ENCODE data around the gene TCOF1.

The TCOF1 gene, protein sequence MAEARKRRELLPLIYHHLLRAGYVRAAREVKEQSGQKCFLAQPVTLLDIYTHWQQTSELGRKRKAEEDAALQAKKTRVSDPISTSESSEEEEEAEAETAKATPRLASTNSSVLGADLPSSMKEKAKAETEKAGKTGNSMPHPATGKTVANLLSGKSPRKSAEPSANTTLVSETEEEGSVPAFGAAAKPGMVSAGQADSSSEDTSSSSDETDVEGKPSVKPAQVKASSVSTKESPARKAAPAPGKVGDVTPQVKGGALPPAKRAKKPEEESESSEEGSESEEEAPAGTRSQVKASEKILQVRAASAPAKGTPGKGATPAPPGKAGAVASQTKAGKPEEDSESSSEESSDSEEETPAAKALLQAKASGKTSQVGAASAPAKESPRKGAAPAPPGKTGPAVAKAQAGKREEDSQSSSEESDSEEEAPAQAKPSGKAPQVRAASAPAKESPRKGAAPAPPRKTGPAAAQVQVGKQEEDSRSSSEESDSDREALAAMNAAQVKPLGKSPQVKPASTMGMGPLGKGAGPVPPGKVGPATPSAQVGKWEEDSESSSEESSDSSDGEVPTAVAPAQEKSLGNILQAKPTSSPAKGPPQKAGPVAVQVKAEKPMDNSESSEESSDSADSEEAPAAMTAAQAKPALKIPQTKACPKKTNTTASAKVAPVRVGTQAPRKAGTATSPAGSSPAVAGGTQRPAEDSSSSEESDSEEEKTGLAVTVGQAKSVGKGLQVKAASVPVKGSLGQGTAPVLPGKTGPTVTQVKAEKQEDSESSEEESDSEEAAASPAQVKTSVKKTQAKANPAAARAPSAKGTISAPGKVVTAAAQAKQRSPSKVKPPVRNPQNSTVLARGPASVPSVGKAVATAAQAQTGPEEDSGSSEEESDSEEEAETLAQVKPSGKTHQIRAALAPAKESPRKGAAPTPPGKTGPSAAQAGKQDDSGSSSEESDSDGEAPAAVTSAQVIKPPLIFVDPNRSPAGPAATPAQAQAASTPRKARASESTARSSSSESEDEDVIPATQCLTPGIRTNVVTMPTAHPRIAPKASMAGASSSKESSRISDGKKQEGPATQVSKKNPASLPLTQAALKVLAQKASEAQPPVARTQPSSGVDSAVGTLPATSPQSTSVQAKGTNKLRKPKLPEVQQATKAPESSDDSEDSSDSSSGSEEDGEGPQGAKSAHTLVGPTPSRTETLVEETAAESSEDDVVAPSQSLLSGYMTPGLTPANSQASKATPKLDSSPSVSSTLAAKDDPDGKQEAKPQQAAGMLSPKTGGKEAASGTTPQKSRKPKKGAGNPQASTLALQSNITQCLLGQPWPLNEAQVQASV (N-terminal part only)

DNA sequence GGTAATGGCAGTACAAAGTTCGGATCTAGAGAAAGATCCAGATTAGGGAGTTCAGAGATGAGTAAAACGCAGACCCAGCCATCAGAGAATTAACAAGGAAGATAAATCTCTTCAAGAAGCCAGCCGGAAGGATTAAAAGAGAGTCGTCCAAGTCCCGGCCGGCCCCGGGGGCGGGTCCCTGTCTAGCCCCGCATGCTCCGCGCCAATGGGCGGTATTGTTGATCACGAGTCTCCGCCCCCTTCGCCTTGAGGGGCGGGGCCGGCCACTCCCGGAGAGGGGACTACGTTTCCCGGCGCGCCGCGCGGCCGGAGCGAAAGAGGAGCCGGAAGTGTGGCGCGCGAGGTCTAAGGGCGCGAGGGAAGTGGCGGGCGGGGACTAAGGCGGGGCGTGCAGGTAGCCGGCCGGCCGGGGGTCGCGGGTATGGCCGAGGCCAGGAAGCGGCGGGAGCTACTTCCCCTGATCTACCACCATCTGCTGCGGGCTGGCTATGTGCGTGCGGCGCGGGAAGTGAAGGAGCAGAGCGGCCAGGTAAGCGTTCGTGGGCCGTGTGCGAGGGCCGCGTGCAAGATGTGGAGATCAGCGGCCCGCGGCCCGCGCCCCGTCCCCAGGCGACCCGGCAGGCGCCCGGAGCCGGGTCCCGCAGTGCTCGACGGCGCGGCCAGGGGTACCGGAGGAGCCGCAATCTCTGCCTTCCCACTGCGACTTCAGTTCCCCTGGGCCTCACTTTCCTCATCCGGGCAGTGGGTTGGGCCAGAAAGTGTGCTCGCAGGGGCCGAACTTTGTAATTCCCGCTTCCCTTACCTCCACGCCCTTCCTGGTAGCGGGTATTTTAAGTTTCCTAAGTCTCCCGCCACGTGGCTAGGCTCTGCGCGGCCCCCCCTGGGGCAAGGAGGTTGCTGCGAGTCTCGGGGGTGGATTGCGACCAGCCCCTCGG lies at the start of gene TCOF1:
Gene TCOF1 (plus strand): TSS at position 372 of the 935 bp plus-strand sequence. CDS start 50 bp downstream, at position 422.
- DNase-seq = peak; percentile 95

DNA sequence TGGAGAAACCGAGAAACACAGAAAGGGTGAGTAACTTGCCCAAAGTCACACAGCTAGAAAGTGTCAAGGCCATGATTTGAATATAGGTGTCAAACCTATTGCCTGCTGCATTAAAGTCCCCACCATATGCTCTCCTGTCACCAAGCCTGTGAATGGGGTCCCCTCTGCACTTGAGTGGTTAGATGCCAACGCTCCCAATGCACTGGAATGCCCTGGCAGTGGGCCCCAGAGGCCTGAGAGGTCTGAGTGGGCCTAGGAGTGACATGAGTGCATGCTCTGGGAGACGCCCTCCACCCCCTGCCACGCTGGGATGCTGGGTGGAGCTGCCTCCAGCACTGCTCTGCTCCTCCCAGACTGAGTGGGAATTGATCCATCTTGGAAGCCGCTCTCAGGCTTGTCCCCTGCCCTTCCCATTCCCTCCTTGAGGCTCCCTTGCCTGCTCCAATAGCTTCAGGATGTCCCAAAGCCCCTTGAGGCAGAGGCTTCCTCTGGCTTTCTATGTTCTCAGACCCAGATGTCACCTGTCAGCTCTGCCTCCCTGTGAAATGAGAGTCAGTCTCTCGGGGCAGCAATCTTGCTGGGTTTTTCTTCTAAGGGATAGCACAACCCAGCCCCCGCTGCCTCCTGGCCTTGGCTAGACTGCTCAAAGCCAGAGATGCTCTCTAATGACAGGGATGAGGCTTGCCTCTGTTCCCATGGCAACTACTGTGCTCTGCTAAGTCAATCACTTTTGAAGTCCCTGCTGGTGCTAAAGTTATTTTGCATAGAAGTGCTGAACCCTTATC lies 48.2 kb upstream of the TCOF1 start:
- no peak for DNase-seq

DNA sequence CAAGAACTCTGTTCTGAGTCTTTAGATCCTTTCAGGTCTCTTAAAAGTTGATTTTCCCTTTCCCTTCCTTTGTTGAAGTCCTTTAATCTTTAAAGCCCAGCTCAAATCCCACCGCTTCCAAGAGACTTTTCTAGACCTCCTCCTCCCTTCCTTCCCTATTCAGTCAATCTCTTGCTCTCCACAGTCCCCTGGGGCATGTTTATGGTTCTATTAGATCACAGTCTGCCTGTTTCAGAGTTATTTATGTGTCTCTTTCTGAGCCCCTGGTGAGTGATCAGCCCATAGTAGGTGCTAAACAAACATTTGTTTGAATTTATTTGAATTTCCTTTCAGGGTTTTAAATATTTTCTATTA lies 47.6 kb upstream of the TCOF1 start:
- DNase-seq = no peak

DNA sequence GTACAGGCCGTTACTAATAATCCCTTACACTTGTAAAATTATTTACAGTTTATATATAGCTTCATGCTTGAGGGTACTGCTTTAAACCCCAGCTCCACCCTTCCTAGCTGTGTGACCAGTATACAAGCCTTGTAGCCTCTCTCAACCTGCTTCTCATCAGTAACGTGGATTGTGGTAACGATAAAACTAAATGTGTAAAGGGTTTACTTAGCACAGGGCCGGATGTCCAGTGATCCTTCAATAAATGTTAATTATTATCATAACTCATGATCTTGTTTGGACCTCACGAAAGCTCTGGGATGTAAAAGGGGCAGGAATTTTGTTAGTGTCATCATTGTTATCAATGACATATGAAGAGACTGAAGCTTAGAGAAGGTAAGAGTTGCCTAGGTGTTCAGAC lies 47.3 kb upstream of the TCOF1 start:
- no peak for DNase-seq

DNA sequence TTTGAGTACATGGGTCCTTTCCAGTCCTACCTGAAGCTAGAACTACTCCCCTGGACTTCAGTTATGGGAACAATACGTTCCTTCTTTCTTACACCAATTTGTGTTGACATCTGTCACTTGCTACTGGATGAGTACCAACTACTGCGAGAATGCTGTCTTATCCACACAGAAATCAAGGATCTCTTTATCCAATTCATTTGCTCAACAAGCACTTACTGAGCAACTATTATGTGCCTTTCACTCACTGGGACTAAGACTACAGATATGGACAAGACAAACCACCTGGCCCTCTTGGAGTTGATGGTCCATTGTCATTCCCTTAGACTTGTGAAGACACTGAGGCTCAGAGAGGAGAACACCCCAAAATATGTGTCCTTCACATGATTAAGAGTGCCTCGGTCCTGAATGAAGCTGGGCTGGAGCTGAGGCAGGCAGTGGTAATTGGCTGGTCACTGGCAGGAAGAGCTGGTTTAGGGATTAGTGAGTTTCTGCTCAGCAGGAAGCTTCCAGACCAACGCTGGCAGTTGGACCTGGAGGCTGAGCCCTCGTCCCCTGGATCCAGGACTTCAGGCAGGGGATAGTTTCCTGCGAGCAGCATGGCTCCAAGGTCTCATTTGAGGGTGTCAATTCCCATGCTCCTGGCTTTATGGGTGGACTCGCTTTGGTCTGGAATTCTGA lies 46.3 kb upstream of the TCOF1 start:
- no peak for DNase-seq

DNA sequence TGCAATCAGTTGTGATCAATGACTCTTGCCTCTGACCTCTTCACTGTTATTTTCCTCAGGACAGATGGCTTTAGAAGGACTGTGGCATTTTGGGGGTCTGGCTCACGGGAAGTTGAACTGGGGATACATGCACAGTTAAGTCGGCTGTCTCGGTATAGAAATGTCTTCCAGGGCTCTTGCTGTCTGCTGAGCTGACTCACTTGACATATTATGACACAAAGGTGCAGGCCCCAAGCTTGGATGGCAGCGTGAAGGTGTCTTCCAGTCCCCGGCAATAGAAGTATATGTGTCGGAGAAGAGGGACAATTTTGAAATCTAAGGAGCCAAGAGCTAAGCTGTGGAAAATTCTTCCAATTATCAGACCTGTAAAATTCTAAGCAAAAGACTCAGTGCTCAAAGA lies 45.0 kb upstream of the TCOF1 start:
- DNase-seq = no peak

DNA sequence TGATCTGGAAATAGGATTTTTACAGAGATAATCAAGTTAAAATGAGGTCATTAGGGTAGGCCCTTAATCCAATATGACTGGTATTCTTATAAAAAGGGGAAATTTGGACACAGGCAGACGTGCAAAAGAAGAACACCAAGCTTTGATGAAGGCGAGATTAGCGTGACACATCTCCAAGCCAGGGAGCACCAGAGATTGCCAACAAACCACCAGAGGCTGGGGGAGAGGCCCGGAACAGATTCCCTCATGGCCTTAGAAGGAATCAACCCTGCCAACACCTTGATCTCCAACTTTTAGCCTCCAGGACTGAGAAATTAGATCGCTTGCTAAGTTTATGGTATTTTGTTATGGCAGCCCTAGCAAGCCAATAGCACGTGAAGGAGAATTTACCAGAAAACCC lies 44.0 kb upstream of the TCOF1 start:
- no peak for DNase-seq

DNA sequence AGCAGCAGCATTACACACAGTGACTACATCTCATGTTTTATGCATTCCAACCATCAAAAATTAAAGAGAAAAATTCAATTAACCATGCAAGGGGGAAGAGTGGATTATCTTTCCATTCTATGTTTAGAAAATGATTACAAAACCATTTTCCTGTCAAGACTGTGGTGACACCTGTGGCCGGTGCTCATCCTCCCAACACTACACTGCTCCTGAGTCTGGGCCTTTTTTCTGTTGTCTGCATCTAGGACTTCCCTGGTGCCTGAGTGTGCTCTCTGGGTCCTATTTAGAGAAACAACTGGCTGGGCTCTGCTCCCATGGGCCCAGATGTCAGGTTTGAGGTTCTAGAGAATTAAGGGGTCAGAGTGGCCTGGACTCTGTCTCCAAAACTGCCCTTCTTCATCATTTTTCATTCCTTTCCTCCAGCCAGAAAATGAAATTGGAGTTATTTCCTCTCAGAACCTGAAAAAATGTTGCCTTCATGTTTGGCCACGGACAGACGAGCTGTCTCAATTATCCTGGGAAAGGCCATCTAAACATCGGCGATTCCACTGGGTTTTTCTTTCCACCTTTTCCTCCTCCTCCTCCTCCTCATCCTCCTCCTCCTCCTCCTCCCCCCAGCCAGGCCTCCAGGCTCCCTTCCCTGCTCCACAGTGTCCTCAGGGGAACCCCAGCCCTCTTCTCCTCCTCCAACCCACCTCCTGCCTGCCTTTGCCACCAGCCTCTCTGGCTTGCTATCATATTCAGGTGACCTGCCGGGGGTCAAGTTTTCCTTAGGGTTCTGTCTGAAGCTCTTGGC lies 43.4 kb upstream of the TCOF1 start:
- DNase-seq = no peak

DNA sequence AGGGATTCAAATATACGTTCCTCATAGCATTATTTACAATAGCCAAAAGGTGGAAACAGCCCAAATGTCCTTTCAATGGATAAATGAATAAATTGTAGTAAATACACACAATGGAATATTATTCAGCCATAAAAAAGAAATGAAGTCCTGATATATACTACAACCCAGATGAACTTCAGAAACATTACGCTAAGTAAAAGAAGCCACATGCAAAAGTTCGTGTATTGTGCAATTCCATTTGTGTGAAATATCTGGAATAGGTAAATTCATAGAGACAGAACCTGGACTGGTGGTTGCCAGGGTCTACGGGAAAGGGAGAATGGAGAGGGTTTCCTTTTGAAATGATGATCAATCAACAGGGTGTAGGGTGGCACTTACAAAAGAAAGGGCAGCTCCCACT lies 42.3 kb upstream of the TCOF1 start:
- no peak for DNase-seq

DNA sequence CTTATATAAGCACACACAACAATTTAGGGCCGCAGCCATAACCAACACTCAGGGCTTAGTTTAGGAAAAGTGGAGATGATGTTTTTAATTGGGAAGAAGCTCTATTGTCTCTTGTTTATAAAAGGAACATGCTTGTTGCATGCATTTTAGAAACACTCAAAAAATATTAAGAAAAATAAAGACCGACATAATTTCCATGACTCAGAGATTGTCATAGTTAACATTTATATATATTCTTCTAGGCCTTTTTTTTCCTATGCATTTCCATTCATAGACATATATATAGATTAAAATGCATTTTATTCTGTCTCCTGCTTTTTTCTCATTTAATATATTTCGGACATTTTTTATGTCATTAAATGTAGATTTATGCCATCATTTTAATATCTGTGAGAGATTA lies 41.2 kb upstream of the TCOF1 start:
- no peak for DNase-seq

DNA sequence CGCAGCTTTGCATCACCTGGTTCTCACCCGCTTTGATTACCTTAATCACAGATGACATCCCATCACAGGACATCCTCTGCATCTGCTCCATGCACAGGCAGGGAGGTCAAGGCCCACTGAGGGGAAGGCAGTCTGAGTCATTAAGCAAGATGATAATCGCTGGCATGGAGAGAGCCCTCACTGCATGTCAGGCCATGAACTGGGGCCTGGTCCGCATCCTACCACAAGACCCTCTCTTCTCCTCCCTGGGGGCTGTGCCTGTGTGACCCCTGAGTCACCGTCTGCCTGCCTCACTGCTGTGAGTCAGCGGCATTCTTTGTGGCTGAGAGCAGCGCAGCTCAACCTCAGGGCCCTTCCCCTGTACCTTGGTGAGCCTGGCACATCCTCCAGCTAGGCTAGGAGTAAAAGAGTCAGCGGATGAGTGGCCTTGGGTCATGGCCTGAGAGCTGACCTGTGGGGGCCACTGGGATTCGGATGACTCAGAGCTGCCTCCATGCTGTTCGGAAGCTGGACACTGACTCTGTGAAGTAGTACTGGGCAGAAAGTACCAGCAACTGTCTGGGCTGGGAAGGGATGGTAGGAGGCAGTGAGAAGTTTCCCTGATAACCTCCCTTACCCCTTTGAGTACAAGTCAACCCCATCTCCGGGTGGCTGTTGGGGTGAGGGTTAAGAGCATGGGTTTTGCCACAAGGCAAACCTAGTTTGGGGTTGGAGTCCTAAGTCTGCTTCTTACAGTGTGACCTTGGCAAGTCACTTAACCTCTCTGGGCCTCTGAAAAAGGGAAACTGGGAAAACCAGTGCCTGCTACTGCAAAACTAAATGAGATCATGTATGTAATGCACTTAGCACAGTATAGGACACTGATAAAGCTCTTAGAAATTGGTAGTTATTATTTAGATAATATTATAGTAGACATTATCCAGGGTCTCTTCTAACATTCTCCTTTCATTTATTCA lies 40.2 kb upstream of the TCOF1 start:
- peak; percentile 93 for DNase-seq

DNA sequence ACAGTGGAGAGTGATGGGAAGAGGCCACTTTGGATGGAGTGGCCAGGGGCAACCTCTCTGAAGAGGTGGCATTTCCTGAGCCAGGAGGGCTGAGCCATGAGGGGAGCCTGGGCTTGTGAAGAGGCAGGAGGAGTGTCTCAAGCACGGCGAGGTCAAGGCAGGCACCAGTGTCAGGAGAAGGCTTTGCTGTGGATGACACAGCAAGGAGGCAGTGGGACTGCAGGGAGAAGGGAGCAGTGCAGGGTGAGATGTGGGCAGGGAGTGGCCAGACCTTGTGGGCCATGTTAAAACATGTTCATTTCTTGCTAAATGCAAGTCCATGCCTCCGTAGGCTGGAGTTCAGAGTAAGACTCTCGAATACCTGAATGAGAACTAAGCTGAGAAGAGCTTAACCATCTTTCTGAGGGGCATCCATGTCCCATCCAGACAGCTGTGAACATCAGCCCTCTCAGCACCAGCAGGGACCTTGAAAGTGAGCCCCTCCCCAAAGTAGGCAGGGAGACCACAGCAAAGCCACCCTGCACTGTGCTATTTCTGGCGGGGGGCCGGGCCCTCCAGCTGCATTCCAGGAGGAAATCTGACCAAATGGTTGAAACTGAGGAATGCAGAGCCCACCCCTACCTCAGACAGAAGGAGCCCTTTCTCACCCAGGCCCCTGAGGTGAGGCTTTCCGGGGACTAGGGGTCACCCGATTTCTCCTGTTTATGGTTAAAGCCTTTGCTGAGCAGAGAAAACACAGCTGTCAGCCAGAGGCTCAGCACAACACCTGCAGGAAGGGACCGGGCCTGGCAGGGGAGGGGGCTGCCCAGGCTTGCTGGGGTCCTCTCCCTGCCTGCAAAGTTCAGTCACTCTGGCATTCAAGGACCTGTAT lies 38.6 kb upstream of the TCOF1 start:
- DNase-seq = no peak

DNA sequence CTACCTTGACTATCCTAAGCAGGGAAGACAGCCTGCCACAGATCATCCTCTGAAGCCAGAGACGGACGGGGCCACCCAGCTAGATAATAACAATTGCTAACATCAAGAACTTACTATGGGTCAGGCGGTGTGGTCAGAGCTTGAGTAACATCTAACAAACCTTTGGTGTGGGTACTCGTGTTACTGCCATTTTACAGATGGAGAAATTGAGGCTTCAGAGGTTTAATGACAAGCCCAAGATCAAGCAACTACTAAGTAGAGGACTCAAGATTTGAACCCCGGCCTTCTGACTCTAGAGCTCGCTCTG lies 38.1 kb upstream of the TCOF1 start:
- DNase-seq = no peak

DNA sequence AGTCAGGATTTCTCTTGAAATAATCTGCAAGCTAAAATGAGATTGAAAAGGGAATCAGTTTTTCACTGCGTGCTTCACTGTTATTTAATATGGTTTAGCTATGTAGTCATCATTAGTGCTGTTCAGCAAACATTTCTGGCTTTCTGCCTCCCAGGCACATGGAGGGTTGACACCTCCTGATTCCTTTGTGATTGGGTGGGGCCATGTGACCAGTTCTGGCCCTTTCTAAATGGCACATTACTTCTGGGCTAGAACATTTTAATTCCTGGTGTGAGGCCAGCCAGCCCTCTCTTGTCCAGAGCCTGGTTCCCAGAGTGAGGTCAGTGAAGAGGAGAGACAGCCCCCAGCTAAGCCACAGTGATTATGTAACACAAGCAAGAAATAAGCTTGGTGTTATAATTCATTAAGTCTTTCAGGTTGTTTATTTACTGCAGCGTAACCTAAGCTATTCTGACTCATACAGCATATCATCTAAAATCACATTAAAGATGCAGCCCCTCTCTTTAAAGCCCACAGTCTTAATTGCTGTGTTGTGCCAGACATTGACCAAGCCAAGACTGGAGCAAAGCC lies 37.4 kb upstream of the TCOF1 start:
- DNase-seq = peak; percentile 52

DNA sequence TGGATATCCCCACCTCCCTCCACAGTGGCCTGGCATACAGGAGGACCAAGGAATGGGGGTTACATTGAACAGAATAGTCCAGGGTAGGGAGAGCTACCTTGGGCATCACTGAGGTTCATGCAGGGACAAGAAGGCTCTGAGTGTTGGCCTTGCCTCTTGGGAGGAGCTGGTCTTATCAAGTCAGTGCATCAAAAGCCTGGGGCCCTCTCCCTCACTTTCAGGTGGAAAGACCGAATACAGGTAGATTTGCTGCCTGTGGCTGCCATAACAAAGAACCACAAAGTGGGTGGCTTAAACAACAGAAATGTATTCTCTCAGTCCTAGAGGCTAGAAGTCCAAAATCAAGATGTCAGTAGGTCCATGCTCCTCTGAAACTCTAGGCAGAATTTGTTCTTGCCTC lies 36.3 kb upstream of the TCOF1 start:
- DNase-seq = no peak

DNA sequence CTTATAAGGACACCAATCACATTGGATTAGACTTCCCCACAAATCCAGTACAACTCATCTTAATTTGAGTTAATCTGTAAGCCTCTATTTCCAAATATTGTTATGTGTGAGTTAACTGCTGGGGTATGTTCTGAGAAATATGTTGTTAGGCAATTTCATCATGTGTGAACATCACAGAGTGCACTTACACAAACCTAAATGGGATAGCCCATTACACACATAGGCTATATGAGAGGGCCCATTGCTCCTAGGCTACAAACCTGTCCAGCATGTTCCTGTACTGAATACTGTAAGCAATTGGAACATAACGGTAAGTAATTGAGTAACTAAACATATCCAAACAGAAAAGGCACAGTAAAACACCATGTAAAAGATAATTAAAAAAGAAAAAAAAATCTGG lies 35.7 kb upstream of the TCOF1 start:
- no peak for DNase-seq

DNA sequence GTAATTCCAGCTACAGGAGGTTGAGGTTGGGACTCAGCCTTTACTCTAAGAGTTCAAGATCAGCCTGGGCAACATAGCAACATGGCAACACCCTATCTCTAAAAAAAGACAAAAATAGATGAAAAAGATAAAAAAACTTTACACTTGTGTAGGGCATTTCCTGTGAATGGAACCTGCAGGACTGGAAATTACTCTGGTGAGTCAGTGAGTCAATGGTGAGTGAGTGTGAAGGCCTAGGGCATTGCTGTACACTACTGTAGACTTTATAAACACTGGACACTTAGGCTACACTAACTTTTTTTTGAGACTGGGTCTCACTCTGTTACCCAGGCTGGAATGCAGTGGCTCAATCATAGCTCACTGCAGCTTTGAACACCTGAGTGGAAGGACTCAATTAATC lies 35.3 kb upstream of the TCOF1 start:
- DNase-seq = no peak
